SK-N-MC (cell line): Measurements from ENCODE around the gene PLIN1.

Experiments
- EZH2 ChIP-seq: fragments of 200-600 bp; sonication (generic); IDR thresholded peaks from one replicate; pipeline ENCODE4 v1.6.1; 2017; ENCODE audit warnings: antibody characterized with exemption
- POLR2AphosphoS5 ChIP-seq: IDR thresholded peaks from 2 replicates; pipeline ENCODE4 v1.6.1; 2012; ENCODE audit warnings: mild to moderate bottlenecking, low read depth, low read length, borderline replicate concordance

GRCh38 chr15:89640245-89640644 is 38.9 kb downstream of the PLIN1 start:
- TF ChIP-seq EZH2 (no peak), POLR2AphosphoS5 (no peak)
